ENCODE data around the gene IRX4.

IRX4 gene
- total RNA-seq: 0.04 to 0.05 reads per million in 2 donors

GRCh38 chr5:1882337-1883119 lies at the start of gene IRX4:
Gene IRX4 (minus strand): TSS chr5:1882925. CDS start chr5:1882647, 278 bp downstream.
- no peak for DNase-seq

GRCh38 chr5:1931604-1932231 lies 49.0 kb upstream of the IRX4 start:
- DNase-seq: no peak

GRCh38 chr5:1930880-1931603 lies 48.3 kb upstream of the IRX4 start:
- DNase-seq: no peak

- no peak for DNase-seq
Observed at GRCh38 chr5:1930501-1930879, 47.8 kb upstream of the IRX4 start.

GRCh38 chr5:1929108-1929991 lies 46.6 kb upstream of the IRX4 start:
- DNase-seq: no peak

GRCh38 chr5:1926471-1927341 lies 44.0 kb upstream of the IRX4 start:
- DNase-seq: no peak

GRCh38 chr5:1926071-1926440 lies 43.3 kb upstream of the IRX4 start:
- no peak for DNase-seq

GRCh38 chr5:1925111-1926070 lies 42.7 kb upstream of the IRX4 start:
- DNase-seq: no peak

GRCh38 chr5:1923766-1924165 lies 41.0 kb upstream of the IRX4 start:
- DNase-seq: no peak

GRCh38 chr5:1923341-1923740 lies 40.6 kb upstream of the IRX4 start:
- DNase-seq: no peak

- DNase-seq: no peak
Observed at GRCh38 chr5:1921711-1922110, 39.0 kb upstream of the IRX4 start.

- no peak for DNase-seq
Observed at GRCh38 chr5:1919750-1920149, 37.0 kb upstream of the IRX4 start.

GRCh38 chr5:1919209-1919566 lies 36.5 kb upstream of the IRX4 start:
- DNase-seq: no peak

- DNase-seq: no peak
Observed at GRCh38 chr5:1918488-1919208, 35.9 kb upstream of the IRX4 start.

- no peak for DNase-seq
Observed at GRCh38 chr5:1917830-1918487, 35.2 kb upstream of the IRX4 start.

- DNase-seq: no peak
Observed at GRCh38 chr5:1916041-1917001, 33.6 kb upstream of the IRX4 start.

- DNase-seq: no peak
Observed at GRCh38 chr5:1915316-1915715, 32.6 kb upstream of the IRX4 start.

- no peak for DNase-seq
Observed at GRCh38 chr5:1914471-1914870, 31.7 kb upstream of the IRX4 start.
